Astrocyte (in vitro differentiated cells and primary cell): ENCODE data around the gene NOS1. TPM values are rescaled to one million over a fixed set of nuclear protein-coding genes. Genes with fewer than 3 reads are reported as not detected.
"Not testable (repeated sequence)": the region's sequence is repeated elsewhere in the genome, so short reads cannot be mapped to it uniquely, and the experiment has no call there.

ENCODE experiments used
- DNase-seq: peaks from one replicate; pipeline ENCODE4 v3.0.0-alpha.2; 2010; ENCODE audit warnings: low read depth
- FAIRE-seq: peaks from 2 replicates; lab custom pipeline; 2011; peaks lifted over from hg19 to GRCh38; lab: Jason Lieb, UNC
- H2AFZ ChIP-seq: 2 replicates; pipeline ENCODE4 v1.6.0; 2012; ENCODE audit warnings: low read depth, low read length, inconsistent platforms
- H3K27ac ChIP-seq: 2 replicates; pipeline ENCODE4 v1.5.1; 2011; ENCODE audit warnings: low read depth, low read length, inconsistent platforms
- H3K27me3 ChIP-seq: 2 replicates; pipeline ENCODE4 v1.6.0; 2011; ENCODE audit warnings: low read length, inconsistent platforms; ENCODE audit not compliant: insufficient read depth
- H3K36me3 ChIP-seq: 2 replicates; pipeline ENCODE4 v1.5.1; 2011; ENCODE audit warnings: low read length, inconsistent platforms; ENCODE audit not compliant: insufficient read depth
- H3K4me1 ChIP-seq: 2 replicates; pipeline ENCODE4 v1.5.1; 2011; ENCODE audit warnings: low read length, inconsistent platforms; ENCODE audit not compliant: insufficient read depth
- H3K4me2 ChIP-seq: 2 replicates; pipeline ENCODE4 v1.6.0; 2012; ENCODE audit warnings: low read length, inconsistent platforms
- H3K4me3 ChIP-seq: 2 replicates; pipeline ENCODE4 v1.5.1; 2011; ENCODE audit warnings: low read depth, mild to moderate bottlenecking, low read length, inconsistent platforms; ENCODE audit not compliant: insufficient read depth
- H3K79me2 ChIP-seq: 2 replicates; pipeline ENCODE4 v1.6.0; 2012; ENCODE audit warnings: mild to moderate bottlenecking, low read length, inconsistent platforms; ENCODE audit not compliant: insufficient read depth
- H3K9ac ChIP-seq: 2 replicates; pipeline ENCODE4 v1.6.0; 2012; ENCODE audit warnings: mild to moderate bottlenecking, low read length, inconsistent platforms
- H3K9me3 ChIP-seq: 2 replicates; pipeline ENCODE4 v1.5.1; 2012; ENCODE audit warnings: low read depth, mild to moderate bottlenecking, low read length, inconsistent platforms; ENCODE audit not compliant: insufficient read depth
- H4K20me1 ChIP-seq: 2 replicates; pipeline ENCODE4 v1.6.0; 2012; ENCODE audit warnings: low read length, inconsistent platforms; ENCODE audit not compliant: insufficient read depth
- H3K27ac Mint-ChIP-seq: one replicate; pipeline ENCODE4 v1.8.0; 2021; ENCODE audit warnings: mild to moderate bottlenecking, mixed read lengths; ENCODE audit not compliant: unreplicated experiment
- H3K27me3 Mint-ChIP-seq: one replicate; pipeline ENCODE4 v1.8.0; 2021; ENCODE audit warnings: low read depth, mixed read lengths; ENCODE audit not compliant: unreplicated experiment
- H3K36me3 Mint-ChIP-seq: one replicate; pipeline ENCODE4 v1.8.0; 2021; ENCODE audit warnings: low read depth, mixed read lengths; ENCODE audit not compliant: unreplicated experiment
- H3K4me1 Mint-ChIP-seq: one replicate; pipeline ENCODE4 v1.8.0; 2021; ENCODE audit warnings: low read depth, mixed read lengths; ENCODE audit not compliant: unreplicated experiment
- H3K4me3 Mint-ChIP-seq: one replicate; pipeline ENCODE4 v1.8.0; 2021; ENCODE audit warnings: mild to moderate bottlenecking, moderate library complexity, mixed read lengths; ENCODE audit not compliant: unreplicated experiment
- H3K9me3 Mint-ChIP-seq: one replicate; pipeline ENCODE4 v1.8.0; 2021; ENCODE audit warnings: mild to moderate bottlenecking, mixed read lengths; ENCODE audit not compliant: unreplicated experiment
- EZH2 ChIP-seq: IDR thresholded peaks from 2 replicates; pipeline ENCODE4 v1.6.1; 2012; ENCODE audit warnings: mild to moderate bottlenecking, low read length, inconsistent platforms; ENCODE audit not compliant: insufficient read depth
- total RNA-seq: library from RNA; stranded (reverse); gene quantifications from 2 replicates; pipeline ENCODE4 v1.2.1, GENCODE V29; 2021
- TF ChIP-seq, protein P1 (sequence below): IDR thresholded peaks from 2 replicates; pipeline ENCODE4 v1.5.1; 2011; ENCODE audit warnings: low read depth, mild to moderate bottlenecking, inconsistent platforms, low read length, moderate library complexity; ENCODE audit not compliant: insufficient read depth

The NOS1 gene
- total RNA-seq, 1 donor from 2014 or later: 0.05 TPM

DNA sequence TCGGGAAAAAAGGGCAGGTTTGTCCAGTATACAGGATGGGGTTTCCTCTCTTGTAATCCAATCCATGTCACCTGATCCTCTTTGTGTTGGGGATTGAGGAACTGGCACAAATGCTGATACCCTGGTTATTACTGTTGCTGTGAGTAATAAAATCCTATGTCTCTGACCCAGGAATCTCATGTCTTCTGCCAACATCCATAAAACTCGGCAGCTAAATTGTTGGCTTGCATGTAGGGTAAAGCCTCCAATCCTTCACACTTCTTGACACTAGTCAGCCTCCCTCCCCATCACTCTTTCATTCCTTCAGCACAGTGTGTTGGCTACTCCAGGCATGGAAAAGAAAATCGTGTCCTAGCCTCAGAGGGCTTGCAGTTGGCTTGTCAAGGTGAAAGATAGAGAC lies 9.2 kb upstream of the NOS1 start:
- no peak for DNase-seq
- no peaks in the 10 kb centered on the region for H3K4me1 ChIP-seq
- Mint-ChIP-seq H3K4me3 (no peak overlapping the region), H3K4me1 (no peaks in the 10 kb centered on the region), H3K36me3 (no peaks in the 10 kb centered on the region), H3K27ac (no peak overlapping the region), H3K9me3 (peaks cover 6% of the 10 kb centered on the region), H3K27me3 (peaks cover 37% of the 10 kb centered on the region)
- H3K9me3 ChIP-seq: no peaks in the 10 kb centered on the region
- H3K4me2 ChIP-seq: no peak overlapping the region
- no peaks in the 10 kb centered on the region for H3K79me2 ChIP-seq
- H3K36me3 ChIP-seq: no peaks in the 10 kb centered on the region
- H3K4me3 ChIP-seq: no peak overlapping the region
- no peaks in the 10 kb centered on the region for H4K20me1 ChIP-seq
- no peak for FAIRE-seq
- no peak overlapping the region for H2AFZ ChIP-seq
- H3K27me3 ChIP-seq: no peaks in the 10 kb centered on the region
- TF ChIP-seq, protein P1, sequence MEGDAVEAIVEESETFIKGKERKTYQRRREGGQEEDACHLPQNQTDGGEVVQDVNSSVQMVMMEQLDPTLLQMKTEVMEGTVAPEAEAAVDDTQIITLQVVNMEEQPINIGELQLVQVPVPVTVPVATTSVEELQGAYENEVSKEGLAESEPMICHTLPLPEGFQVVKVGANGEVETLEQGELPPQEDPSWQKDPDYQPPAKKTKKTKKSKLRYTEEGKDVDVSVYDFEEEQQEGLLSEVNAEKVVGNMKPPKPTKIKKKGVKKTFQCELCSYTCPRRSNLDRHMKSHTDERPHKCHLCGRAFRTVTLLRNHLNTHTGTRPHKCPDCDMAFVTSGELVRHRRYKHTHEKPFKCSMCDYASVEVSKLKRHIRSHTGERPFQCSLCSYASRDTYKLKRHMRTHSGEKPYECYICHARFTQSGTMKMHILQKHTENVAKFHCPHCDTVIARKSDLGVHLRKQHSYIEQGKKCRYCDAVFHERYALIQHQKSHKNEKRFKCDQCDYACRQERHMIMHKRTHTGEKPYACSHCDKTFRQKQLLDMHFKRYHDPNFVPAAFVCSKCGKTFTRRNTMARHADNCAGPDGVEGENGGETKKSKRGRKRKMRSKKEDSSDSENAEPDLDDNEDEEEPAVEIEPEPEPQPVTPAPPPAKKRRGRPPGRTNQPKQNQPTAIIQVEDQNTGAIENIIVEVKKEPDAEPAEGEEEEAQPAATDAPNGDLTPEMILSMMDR: no peak
- no peak for TF ChIP-seq EZH2
- no peak overlapping the region for H3K27ac ChIP-seq
- H3K9ac ChIP-seq: no peak overlapping the region

DNA sequence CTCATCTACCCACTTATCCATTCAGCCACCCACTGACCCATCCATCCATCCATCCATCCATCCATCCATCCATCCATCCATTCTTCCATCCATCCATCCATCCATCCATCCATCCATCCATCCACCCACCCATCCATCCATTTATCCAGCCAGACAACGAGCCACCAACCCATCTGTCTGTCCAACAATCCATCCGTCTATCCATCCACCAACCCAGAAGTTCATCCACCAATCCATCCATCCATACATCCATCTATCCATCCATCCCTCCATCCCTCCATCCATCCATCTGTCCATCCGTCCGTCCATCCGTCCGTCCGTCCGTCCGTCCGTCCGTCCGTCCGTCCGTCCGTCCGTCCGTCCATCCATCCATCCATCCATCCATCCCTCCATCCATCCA lies 8.6 kb upstream of the NOS1 start:
- H2AFZ ChIP-seq, H3K4me2 ChIP-seq, FAIRE-seq, H4K20me1 ChIP-seq, H3K36me3 ChIP-seq, H3K9ac ChIP-seq, H3K27ac ChIP-seq, H3K36me3 Mint-ChIP-seq, H3K79me2 ChIP-seq, H3K4me3 ChIP-seq, H3K9me3 Mint-ChIP-seq, H3K27ac Mint-ChIP-seq, H3K4me3 Mint-ChIP-seq, H3K4me1 ChIP-seq, H3K27me3 ChIP-seq, H3K4me1 Mint-ChIP-seq, DNase-seq, H3K9me3 ChIP-seq: not testable (repeated sequence)
- H3K27me3 Mint-ChIP-seq: peaks cover 42% of the 10 kb centered on the region

DNA sequence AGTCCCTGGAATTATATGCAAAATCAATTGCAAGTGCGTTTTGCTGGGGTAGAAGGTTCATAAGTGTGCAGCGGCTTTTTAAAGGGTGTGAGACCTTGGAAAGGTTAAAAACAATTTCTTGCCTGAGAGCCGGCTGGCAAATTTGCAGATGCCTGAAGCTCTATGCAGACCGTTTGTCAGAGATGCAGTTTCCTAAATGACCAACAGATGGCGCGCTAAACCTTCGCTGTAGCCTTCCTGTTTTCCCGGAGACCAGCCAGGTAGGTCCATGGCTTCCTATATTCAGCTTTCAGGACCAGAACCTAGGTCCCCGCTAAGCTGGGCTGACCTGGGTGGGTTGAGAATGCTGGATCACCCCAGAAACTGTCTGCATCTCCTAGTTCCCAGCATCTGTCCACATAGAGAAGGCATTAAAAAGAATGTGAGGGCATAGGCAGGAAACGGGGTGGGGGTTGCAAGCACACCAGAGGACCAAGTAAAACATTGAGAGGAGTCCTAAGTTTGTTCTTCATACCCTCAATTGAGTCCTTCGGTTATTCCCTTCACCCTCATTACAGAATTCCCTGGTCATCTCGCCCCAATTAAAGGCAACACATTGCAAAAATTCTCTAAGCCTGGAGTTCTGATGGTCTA lies 5.7 kb upstream of the NOS1 start:
- no peaks in the 10 kb centered on the region for H3K4me1 Mint-ChIP-seq
- Histone ChIP-seq H3K4me2 (no peak overlapping the region), H3K4me1 (no peaks in the 10 kb centered on the region), H3K27me3 (peaks cover 16% of the 10 kb centered on the region), H3K79me2 (no peaks in the 10 kb centered on the region), H2AFZ (no peak overlapping the region), H3K27ac (no peak overlapping the region), H3K9ac (no peak overlapping the region), H3K9me3 (no peaks in the 10 kb centered on the region), H3K36me3 (no peaks in the 10 kb centered on the region), H4K20me1 (no peaks in the 10 kb centered on the region), H3K4me3 (no peak overlapping the region)
- peaks cover 65% of the 10 kb centered on the region for H3K27me3 Mint-ChIP-seq
- DNase-seq: peak; percentile 29
- FAIRE-seq: peak; percentile 60
- no peaks in the 10 kb centered on the region for H3K36me3 Mint-ChIP-seq
- no peak overlapping the region for H3K27ac Mint-ChIP-seq
- no peak for TF ChIP-seq EZH2
- TF ChIP-seq, protein P1: peak; percentile 90
- peaks cover 4% of the 10 kb centered on the region for H3K9me3 Mint-ChIP-seq
- no peak overlapping the region for H3K4me3 Mint-ChIP-seq
